Loucy (cell line): ENCODE measurements around the gene STAT4.
A peak's percentile ranks its signal among the peaks of the same experiment; 100 is the strongest.

Source experiments
- H2AFZ ChIP-seq: fragments of 200-600 bp; sonication (generic); 2 replicates; pipeline ENCODE4 v1.6.0; 2016; ENCODE audit warnings: antibody characterized with exemption, mild to moderate bottlenecking, low read length, moderate library complexity
- H3F3A ChIP-seq: fragments of 200-600 bp; 2 replicates; pipeline ENCODE4 v1.6.0; 2016; ENCODE audit warnings: antibody characterized with exemption, low read depth, mild to moderate bottlenecking
- H3K27me3 ChIP-seq: fragments of 200-600 bp; sonication (generic); 2 replicates; pipeline ENCODE4 v1.6.1; 2014; ENCODE audit warnings: low read length, mild to moderate bottlenecking; ENCODE audit not compliant: insufficient read depth, poor library complexity, severe bottlenecking
- H3K36me3 ChIP-seq: fragments of 200-600 bp; sonication (generic); 2 replicates; pipeline ENCODE4 v1.6.1; 2016; ENCODE audit warnings: low read length; ENCODE audit not compliant: insufficient read depth
- H3K4me1 ChIP-seq: fragments of 200-600 bp; sonication (generic); 2 replicates; pipeline ENCODE4 v1.5.1; 2014; ENCODE audit warnings: low read length, mild to moderate bottlenecking; ENCODE audit not compliant: insufficient read depth, poor library complexity, severe bottlenecking
- H3K4me2 ChIP-seq: fragments of 200-600 bp; sonication (generic); 2 replicates; pipeline ENCODE4 v1.6.0; 2014; ENCODE audit warnings: antibody characterized with exemption, low read length, low read depth, mild to moderate bottlenecking; ENCODE audit not compliant: poor library complexity, severe bottlenecking
- H3K4me3 ChIP-seq: fragments of 200-600 bp; sonication (generic); 2 replicates; pipeline ENCODE4 v1.5.1; 2014; ENCODE audit warnings: low read length, mild to moderate bottlenecking, mixed read lengths; ENCODE audit not compliant: poor library complexity, severe bottlenecking
- H3K79me2 ChIP-seq: fragments of 200-600 bp; sonication (generic); 2 replicates; pipeline ENCODE4 v1.6.1; 2014; ENCODE audit warnings: low read length; ENCODE audit not compliant: insufficient read depth
- H3K9ac ChIP-seq: fragments of 200-600 bp; sonication (generic); 2 replicates; pipeline ENCODE4 v1.6.0; 2014; ENCODE audit warnings: mild to moderate bottlenecking, low read depth, low read length, moderate library complexity; ENCODE audit not compliant: poor library complexity, severe bottlenecking
- H3K9me2 ChIP-seq: fragments of 200-600 bp; sonication (generic); replicated peaks from 2 replicates; pipeline ENCODE4 v1.6.1; 2016; ENCODE audit warnings: low read depth, low read length, mixed read lengths
- H3K9me3 ChIP-seq: fragments of 200-600 bp; sonication (generic); 2 replicates; pipeline ENCODE4 v1.6.1; 2014; ENCODE audit warnings: mild to moderate bottlenecking, antibody characterized with exemption, low read length, low read depth; ENCODE audit not compliant: insufficient read depth
- H4K20me1 ChIP-seq: fragments of 200-600 bp; sonication (generic); 2 replicates; pipeline ENCODE4 v1.6.0; 2014; ENCODE audit warnings: antibody characterized with exemption, low read length, mild to moderate bottlenecking; ENCODE audit not compliant: insufficient read depth, poor library complexity, severe bottlenecking
- EZH2phosphoT487 ChIP-seq: fragments of 200-600 bp; IDR thresholded peaks from 2 replicates; pipeline ENCODE4 v1.6.1; 2018; ENCODE audit warnings: antibody characterized with exemption, mild to moderate bottlenecking, moderate library complexity, borderline replicate concordance
- TF ChIP-seq, protein P1 (sequence below): fragments of 200-600 bp; sonication (generic); conservative IDR thresholded peaks from 2 replicates; pipeline ENCODE4 v1.5.1; 2014; ENCODE audit warnings: mild to moderate bottlenecking, antibody characterized with exemption, low read length

The STAT4 gene

DNA sequence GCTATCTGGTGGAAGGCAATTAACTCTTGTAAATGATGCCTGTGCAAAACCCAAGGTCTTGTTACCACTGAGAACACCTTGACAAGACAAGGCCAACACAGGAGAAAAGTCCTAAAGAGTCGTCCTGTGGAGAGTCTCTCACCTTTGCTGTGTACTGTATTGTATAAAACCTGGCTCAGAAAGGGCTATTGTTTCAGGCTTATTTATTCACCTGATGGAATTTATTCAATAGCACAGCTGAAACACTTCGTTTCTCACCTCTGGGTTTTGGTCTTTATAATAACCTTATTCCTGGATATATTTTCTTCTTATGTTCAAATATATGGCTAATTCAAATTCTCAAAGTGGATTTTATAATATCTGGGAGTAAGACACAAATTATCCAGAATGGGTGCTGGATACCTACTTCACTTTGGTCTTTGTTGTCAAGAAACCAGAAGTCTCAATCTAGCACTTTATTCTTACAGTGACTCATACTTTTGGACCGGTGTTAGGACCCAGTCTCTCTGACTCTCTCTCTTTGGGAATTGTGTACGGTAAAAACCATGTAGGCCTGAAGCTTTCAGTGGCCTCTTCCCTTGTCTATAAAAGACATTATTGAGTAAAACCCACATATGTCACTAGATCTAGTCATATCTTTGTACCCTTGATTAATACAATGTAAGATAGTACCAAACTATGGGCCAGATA lies 16.1 kb upstream of the STAT4 start:
- TF ChIP-seq EZH2phosphoT487 = no peak
- TF ChIP-seq, protein P1, sequence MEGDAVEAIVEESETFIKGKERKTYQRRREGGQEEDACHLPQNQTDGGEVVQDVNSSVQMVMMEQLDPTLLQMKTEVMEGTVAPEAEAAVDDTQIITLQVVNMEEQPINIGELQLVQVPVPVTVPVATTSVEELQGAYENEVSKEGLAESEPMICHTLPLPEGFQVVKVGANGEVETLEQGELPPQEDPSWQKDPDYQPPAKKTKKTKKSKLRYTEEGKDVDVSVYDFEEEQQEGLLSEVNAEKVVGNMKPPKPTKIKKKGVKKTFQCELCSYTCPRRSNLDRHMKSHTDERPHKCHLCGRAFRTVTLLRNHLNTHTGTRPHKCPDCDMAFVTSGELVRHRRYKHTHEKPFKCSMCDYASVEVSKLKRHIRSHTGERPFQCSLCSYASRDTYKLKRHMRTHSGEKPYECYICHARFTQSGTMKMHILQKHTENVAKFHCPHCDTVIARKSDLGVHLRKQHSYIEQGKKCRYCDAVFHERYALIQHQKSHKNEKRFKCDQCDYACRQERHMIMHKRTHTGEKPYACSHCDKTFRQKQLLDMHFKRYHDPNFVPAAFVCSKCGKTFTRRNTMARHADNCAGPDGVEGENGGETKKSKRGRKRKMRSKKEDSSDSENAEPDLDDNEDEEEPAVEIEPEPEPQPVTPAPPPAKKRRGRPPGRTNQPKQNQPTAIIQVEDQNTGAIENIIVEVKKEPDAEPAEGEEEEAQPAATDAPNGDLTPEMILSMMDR = no peak
- Histone ChIP-seq H3K4me3 (no peak overlapping the region), H4K20me1 (no peaks in the 10 kb centered on the region), H3K9me2 (no peaks in the 10 kb centered on the region), H3K27me3 (no peaks in the 10 kb centered on the region), H2AFZ (no peak overlapping the region), H3F3A (no peaks in the 10 kb centered on the region), H3K9ac (no peak overlapping the region), H3K9me3 (no peaks in the 10 kb centered on the region), H3K36me3 (no peaks in the 10 kb centered on the region), H3K4me1 (peaks cover 4% of the 10 kb centered on the region), H3K79me2 (no peaks in the 10 kb centered on the region), H3K4me2 (no peak overlapping the region)

DNA sequence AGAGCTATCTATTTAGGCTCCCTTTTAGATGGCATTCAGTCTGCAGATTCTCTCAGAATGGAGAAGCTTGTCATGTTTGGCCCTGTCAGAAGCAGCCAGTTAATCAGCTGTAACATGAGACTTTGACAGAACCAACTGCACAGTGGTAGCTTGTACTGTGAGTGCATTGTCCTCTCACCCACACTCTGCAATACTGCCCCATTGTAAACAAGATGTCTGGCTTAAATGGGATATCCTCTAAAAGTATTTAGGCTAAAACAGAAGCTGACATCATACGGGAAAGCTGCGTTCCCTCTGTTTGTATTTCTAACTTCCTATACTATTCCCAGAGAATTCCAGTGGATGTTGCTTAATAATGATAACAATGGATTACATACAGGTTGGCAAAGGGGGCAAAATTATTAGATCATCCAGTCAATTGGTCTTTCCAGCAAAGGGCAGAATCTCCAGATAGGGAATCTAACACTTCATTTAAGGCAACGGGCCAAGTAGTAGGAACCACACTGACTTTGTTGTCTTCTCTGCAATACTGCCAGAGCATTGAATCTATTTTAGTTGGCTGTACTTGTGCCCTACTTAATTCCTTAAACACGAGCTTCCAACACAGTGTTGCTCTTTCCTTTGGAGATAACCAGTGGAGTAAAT lies 15.4 kb upstream of the STAT4 start:
- no peak overlapping the region for H2AFZ ChIP-seq
- H3K27me3 ChIP-seq = no peaks in the 10 kb centered on the region
- H3K36me3 ChIP-seq = no peaks in the 10 kb centered on the region
- H3F3A ChIP-seq = no peaks in the 10 kb centered on the region
- H3K4me2 ChIP-seq = no peak overlapping the region
- H3K79me2 ChIP-seq = no peaks in the 10 kb centered on the region
- H3K4me1 ChIP-seq = peaks cover 4% of the 10 kb centered on the region
- no peak for TF ChIP-seq EZH2phosphoT487
- TF ChIP-seq, protein P1 = no peak
- H3K9ac ChIP-seq = no peak overlapping the region
- no peaks in the 10 kb centered on the region for H3K9me2 ChIP-seq
- H3K9me3 ChIP-seq = no peaks in the 10 kb centered on the region
- H3K4me3 ChIP-seq = no peak overlapping the region
- no peaks in the 10 kb centered on the region for H4K20me1 ChIP-seq

DNA sequence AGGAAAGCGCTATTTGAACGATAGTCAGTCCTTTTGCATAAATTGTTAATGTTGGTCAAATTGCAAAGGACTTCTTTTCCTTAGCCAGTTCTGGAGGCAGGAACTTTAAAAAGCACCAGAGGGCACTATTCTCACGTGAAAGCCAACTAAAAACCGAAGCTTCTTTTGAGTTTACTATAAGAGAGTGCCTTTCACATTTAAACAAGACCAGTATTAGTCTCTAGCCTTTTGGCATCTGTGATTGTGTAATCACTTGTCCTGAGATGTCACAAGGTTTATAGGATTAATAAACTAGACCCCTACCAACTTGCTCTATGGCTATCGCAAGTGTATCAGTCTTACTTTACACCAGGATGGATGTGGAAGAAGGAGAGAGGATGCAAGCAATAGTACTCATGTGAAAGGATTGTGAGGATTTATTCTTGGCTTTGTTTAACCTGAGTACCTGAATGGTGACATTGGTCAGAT lies 14.4 kb upstream of the STAT4 start:
- H3K27me3 ChIP-seq = no peaks in the 10 kb centered on the region
- H3K4me1 ChIP-seq = no peaks in the 10 kb centered on the region
- peak overlapping the region; percentile 23 for H3K4me2 ChIP-seq
- TF ChIP-seq, protein P1 = peak; percentile 89
- no peak for TF ChIP-seq EZH2phosphoT487
- no peaks in the 10 kb centered on the region for H3K9me3 ChIP-seq
- H3K9ac ChIP-seq = no peak overlapping the region
- no peaks in the 10 kb centered on the region for H4K20me1 ChIP-seq
- no peaks in the 10 kb centered on the region for H3K9me2 ChIP-seq
- H2AFZ ChIP-seq = peak overlapping the region; percentile 53; the same call in 1 of the 2 replicates
- no peak overlapping the region for H3K4me3 ChIP-seq
- H3K79me2 ChIP-seq = no peaks in the 10 kb centered on the region
- no peaks in the 10 kb centered on the region for H3K36me3 ChIP-seq
- H3F3A ChIP-seq = no peaks in the 10 kb centered on the region
